Muscle of leg (tissue), 11 donors: ENCODE data around the gene PTER. TPM values are rescaled to one million over a fixed set of nuclear protein-coding genes. Genes with fewer than 3 reads are reported as not detected.

Source experiments
- DNase-seq: peaks from one replicate; pipeline ENCODE4 v3.0.0; 2013
- H3K27ac ChIP-seq: one replicate; pipeline ENCODE4 v1.5.1; 2013; ENCODE audit warnings: mild to moderate bottlenecking, low read length, control low read depth
- H3K27me3 ChIP-seq: one replicate; pipeline ENCODE4 v1.6.1; 2013; ENCODE audit warnings: low read length; ENCODE audit not compliant: control insufficient read depth, insufficient read depth
- H3K36me3 ChIP-seq: one replicate; pipeline ENCODE4 v1.6.1; 2013; ENCODE audit warnings: low read length; ENCODE audit not compliant: control insufficient read depth, insufficient read depth
- H3K4me1 ChIP-seq: one replicate; pipeline ENCODE4 v1.6.1; 2013; ENCODE audit warnings: low read length; ENCODE audit not compliant: control insufficient read depth, insufficient read depth
- H3K4me3 ChIP-seq: one replicate; pipeline ENCODE4 v1.5.1; 2013; ENCODE audit warnings: low read length, control low read depth
- H3K9me3 ChIP-seq: replicated peaks from 2 replicates; pipeline ENCODE4 v1.6.1; 2013; ENCODE audit warnings: low read depth, low read length; ENCODE audit not compliant: control insufficient read depth
- WGBS: methylation state at CpG from one replicate; pipeline ENCODE4 v1.1.5; 2013; ENCODE audit warnings: missing lambda C conversion rate; ENCODE audit not compliant: insufficient coverage; 5-methylcytosine and 5-hydroxymethylcytosine counted together
- polyA plus RNA-seq, 8 donors: library from polyadenylated mRNA; unstranded; fragments of 120-200 nt; gene quantifications; one replicate each; pipeline versions ENCODE4 v1.2.1 to v1.2.3, GENCODE V29; 2013; ENCODE audit warnings: inconsistent platforms in 1 of 8, low replicate concordance in 1 of 8; ENCODE audit not compliant: insufficient read length in 8 of 8, insufficient read depth in 1 of 8
- total RNA-seq: library from RNA; stranded (reverse); fragments of 120-200 nt; gene quantifications from one replicate; pipeline ENCODE4 v1.2.4, GENCODE V29; 2013

Gene PTER
- total and polyA plus RNA-seq, 9 donors = 5.6 to 8.2 (median 7.2) TPM

GRCh38 chr10:16459423-16459939, 22.7 kb downstream of the PTER start:
- no peak overlapping the region for H3K4me3 ChIP-seq
- no peak overlapping the region for H3K27ac ChIP-seq
- DNase-seq = no peak
- WGBS = 100% methylated on average over 3 of the region's 7 CpGs
- H3K4me1 ChIP-seq = no peaks in the 10 kb centered on the region
- no peaks in the 10 kb centered on the region for H3K9me3 ChIP-seq
- H3K27me3 ChIP-seq = no peaks in the 10 kb centered on the region
- H3K36me3 ChIP-seq = no peaks in the 10 kb centered on the region

- H3K36me3 ChIP-seq = no peaks in the 10 kb centered on the region
- H3K4me1 ChIP-seq = no peaks in the 10 kb centered on the region
- WGBS = no CpG with 5 or more reads among the region's 1 CpG
- no peak overlapping the region for H3K27ac ChIP-seq
- no peak overlapping the region for H3K4me3 ChIP-seq
- H3K9me3 ChIP-seq = no peaks in the 10 kb centered on the region
- DNase-seq = no peak
- H3K27me3 ChIP-seq = no peaks in the 10 kb centered on the region
These were observed 29.2 kb downstream of the PTER start for GRCh38 chr10:16466001-16466400.

- Histone ChIP-seq H3K27me3 (no peaks in the 10 kb centered on the region), H3K4me1 (no peaks in the 10 kb centered on the region), H3K9me3 (no peaks in the 10 kb centered on the region), H3K36me3 (no peaks in the 10 kb centered on the region), H3K4me3 (no peak overlapping the region), H3K27ac (no peak overlapping the region)
- DNase-seq = no peak
- 80% methylated on average over 1 of the region's 5 CpGs for WGBS
These were observed 33.9 kb downstream of the PTER start for GRCh38 chr10:16470747-16471146.

- H3K4me1 ChIP-seq = no peaks in the 10 kb centered on the region
- no peaks in the 10 kb centered on the region for H3K36me3 ChIP-seq
- H3K27me3 ChIP-seq = no peaks in the 10 kb centered on the region
- no peak for DNase-seq
- H3K4me3 ChIP-seq = no peak overlapping the region
- H3K27ac ChIP-seq = no peak overlapping the region
- WGBS = no CpG with 5 or more reads among the region's 3 CpGs
- H3K9me3 ChIP-seq = no peaks in the 10 kb centered on the region
These were observed 36.0 kb downstream of the PTER start for GRCh38 chr10:16472828-16473227.

- no peaks in the 10 kb centered on the region for H3K9me3 ChIP-seq
- no peaks in the 10 kb centered on the region for H3K36me3 ChIP-seq
- WGBS = no CpG with 5 or more reads among the region's 1 CpG
- no peak overlapping the region for H3K27ac ChIP-seq
- no peak for DNase-seq
- no peak overlapping the region for H3K4me3 ChIP-seq
- H3K27me3 ChIP-seq = no peaks in the 10 kb centered on the region
- no peaks in the 10 kb centered on the region for H3K4me1 ChIP-seq
These were observed 40.9 kb downstream of the PTER start for GRCh38 chr10:16477757-16478156.

GRCh38 chr10:16478801-16479200, 42.0 kb downstream of the PTER start:
- Histone ChIP-seq H3K36me3 (no peaks in the 10 kb centered on the region), H3K27me3 (no peaks in the 10 kb centered on the region), H3K27ac (no peak overlapping the region), H3K4me1 (no peaks in the 10 kb centered on the region), H3K9me3 (no peaks in the 10 kb centered on the region), H3K4me3 (no peak overlapping the region)
- no peak for DNase-seq
- no CpG with 5 or more reads among the region's 4 CpGs for WGBS

GRCh38 chr10:16481052-16481728, 44.4 kb downstream of the PTER start:
- H3K27ac ChIP-seq = no peak overlapping the region
- WGBS = 86% methylated on average over 1 of the region's 5 CpGs
- H3K9me3 ChIP-seq = no peaks in the 10 kb centered on the region
- DNase-seq = no peak
- no peaks in the 10 kb centered on the region for H3K4me1 ChIP-seq
- H3K36me3 ChIP-seq = no peaks in the 10 kb centered on the region
- H3K27me3 ChIP-seq = no peaks in the 10 kb centered on the region
- no peak overlapping the region for H3K4me3 ChIP-seq

- no peak overlapping the region for H3K27ac ChIP-seq
- WGBS = 100% methylated on average over 2 of the region's 11 CpGs
- no peaks in the 10 kb centered on the region for H3K36me3 ChIP-seq
- no peak for DNase-seq
- no peaks in the 10 kb centered on the region for H3K4me1 ChIP-seq
- no peaks in the 10 kb centered on the region for H3K9me3 ChIP-seq
- H3K4me3 ChIP-seq = no peak overlapping the region
- H3K27me3 ChIP-seq = no peaks in the 10 kb centered on the region
These were observed 46.6 kb downstream of the PTER start for GRCh38 chr10:16483241-16483917.

GRCh38 chr10:16490511-16490910, 53.7 kb downstream of the PTER start:
- H3K9me3 ChIP-seq = no peaks in the 10 kb centered on the region
- no peaks in the 10 kb centered on the region for H3K4me1 ChIP-seq
- H3K27me3 ChIP-seq = no peaks in the 10 kb centered on the region
- no peak for DNase-seq
- no CpG with 5 or more reads among the region's 3 CpGs for WGBS
- H3K4me3 ChIP-seq = no peak overlapping the region
- H3K27ac ChIP-seq = no peak overlapping the region
- no peaks in the 10 kb centered on the region for H3K36me3 ChIP-seq

GRCh38 chr10:16491933-16492332, 55.1 kb downstream of the PTER start:
- H3K36me3 ChIP-seq = no peaks in the 10 kb centered on the region
- H3K27me3 ChIP-seq = no peaks in the 10 kb centered on the region
- no peak overlapping the region for H3K4me3 ChIP-seq
- WGBS = no CpG with 5 or more reads among the region's 2 CpGs
- no peaks in the 10 kb centered on the region for H3K4me1 ChIP-seq
- H3K9me3 ChIP-seq = no peaks in the 10 kb centered on the region
- no peak for DNase-seq
- H3K27ac ChIP-seq = no peak overlapping the region
